SIG-M5 treated with dmso at 0.1 percent for 504 hours (cell line): ENCODE measurements around the gene PRODH2.
A peak's percentile ranks its signal among the peaks of the same experiment; 100 is the strongest.
"Not testable (repeated sequence)": the region's sequence is repeated elsewhere in the genome, so short reads cannot be mapped to it uniquely, and the experiment has no call there.

Experiments
- DNase-seq: peaks from one replicate; lab custom pipeline; 2025; ENCODE audit not compliant: unreplicated experiment; lab: John Stamatoyannopoulos, UW

The PRODH2 gene

GRCh38 chr19:35843676-35844481, 31.2 kb upstream of the PRODH2 start:
- DNase-seq = no peak

DNA sequence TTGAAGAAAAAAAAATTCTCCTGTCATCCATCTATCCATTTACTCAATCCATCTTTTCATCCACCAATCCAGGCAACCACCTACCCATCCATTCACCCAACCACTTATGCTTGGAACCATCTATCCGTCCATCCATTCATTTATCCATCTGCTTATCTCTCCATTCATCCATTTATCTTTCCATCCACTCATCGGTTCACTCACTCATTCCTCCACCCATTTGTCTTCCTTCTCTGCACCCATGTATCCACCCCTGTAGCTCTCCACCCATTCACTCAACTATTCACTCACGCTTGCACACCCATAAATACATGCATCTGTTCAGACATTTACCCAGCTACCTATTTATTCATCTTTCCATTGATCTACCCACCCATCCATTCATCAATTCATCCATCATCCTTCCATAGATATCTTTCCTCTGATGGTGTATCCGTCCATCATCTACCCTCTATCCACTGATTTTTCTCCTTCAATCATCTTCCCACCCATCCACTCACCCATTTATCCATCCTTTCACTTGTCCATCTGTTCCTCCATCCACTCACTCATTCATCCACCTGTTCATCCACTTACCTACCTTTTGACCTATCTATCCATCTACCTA, 30.1 kb upstream of the PRODH2 start:
- no peak for DNase-seq

GRCh38 chr19:35841961-35842595, 29.4 kb upstream of the PRODH2 start:
- DNase-seq = no peak

- not testable (repeated sequence) for DNase-seq
These were observed 23.5 kb upstream of the PRODH2 start for GRCh38 chr19:35836096-35836495.

GRCh38 chr19:35833972-35834371, 21.3 kb upstream of the PRODH2 start:
- DNase-seq = no peak

- DNase-seq = no peak
These were observed 19.4 kb upstream of the PRODH2 start for GRCh38 chr19:35832054-35832453.

GRCh38 chr19:35830986-35831385, 18.3 kb upstream of the PRODH2 start:
- no peak for DNase-seq

- peak; percentile 27 for DNase-seq
These were observed 16.2 kb upstream of the PRODH2 start for GRCh38 chr19:35828692-35829301.

DNA sequence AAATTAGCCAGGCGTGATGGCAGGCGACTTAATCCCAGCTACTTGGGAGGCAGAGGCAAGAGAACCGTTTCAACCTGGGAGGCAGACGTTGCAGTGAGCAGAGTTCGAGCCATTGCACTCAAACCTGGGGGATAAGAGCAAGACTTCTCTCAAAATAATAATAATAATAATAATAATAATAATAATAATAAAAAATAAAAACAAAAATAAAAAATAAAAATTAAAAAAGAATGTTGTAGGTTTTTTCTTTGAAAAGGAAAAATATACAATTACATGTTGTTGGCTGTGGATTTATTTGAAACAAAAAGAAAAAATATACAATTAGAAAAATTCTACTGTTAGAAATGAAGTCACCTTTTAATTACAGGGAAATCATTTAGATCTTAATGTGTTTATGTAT, 11.5 kb upstream of the PRODH2 start:
- DNase-seq = no peak

DNA sequence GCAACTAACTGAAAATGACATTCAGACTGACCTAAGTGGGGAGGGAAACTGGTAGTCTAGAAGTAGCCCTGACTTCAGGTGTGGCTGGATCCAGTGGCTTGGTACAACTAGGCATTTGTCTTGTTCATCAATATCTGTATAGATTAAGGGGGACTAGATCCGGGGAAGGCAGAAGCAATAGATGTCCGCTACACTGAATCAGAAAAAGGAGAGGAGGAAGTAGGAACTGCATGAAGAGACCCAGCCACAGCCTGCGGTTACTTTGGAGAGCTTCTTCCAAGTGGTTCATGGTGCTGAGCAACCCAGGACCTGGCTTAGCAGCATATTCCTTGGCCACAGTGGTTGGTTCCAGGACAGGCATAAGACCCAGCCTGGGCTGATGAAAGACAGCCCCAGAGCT, 9.9 kb upstream of the PRODH2 start:
- peak; percentile 76 for DNase-seq

GRCh38 chr19:35818445-35818844, 5.8 kb upstream of the PRODH2 start:
- DNase-seq = no peak

GRCh38 chr19:35816846-35817245, 4.2 kb upstream of the PRODH2 start:
- DNase-seq = no peak

- no peak for DNase-seq
These were observed 3.6 kb upstream of the PRODH2 start for GRCh38 chr19:35816262-35816661.

DNA sequence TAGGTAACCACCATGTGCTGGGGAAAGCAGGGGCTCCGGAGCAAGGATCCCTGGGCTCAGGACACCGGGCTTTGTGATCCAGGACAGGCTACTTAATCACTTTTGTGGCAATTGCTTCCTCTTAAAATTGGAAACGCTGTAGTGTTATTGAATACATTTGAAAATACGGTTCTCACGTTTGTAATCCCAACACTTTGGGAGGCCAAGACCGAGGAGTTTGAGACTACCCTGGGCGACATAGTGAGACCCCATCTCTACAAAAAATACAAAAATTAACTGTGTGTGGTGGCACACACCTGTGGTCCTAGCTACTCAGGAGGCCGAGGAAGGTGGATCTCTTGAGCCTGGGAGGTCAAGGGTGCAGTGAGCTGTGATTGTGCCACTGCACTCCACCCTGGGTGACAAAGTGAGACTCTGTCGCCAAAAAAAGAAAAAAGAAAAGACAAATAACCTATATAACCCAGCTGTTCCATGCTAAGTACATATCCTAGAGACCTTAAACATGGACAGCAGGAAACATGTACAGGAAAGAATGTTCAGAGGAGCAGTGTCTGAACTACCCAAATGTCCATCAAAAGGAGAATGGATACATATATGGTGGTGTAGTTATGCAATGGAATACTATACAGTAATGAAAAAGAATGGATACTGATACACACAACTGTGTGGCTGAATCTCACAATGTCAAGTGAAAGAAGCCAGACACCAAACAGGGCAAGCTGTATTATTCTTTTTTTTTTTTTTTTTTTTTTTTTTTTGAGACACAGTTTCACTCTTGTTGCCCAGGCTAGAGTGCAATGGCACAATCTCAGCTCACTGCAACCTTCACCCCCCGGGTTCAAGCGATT, 622 bp upstream of the PRODH2 start:
- DNase-seq = no peak

- no peak for DNase-seq
These were observed 1.1 kb downstream of the PRODH2 start for GRCh38 chr19:35811317-35812219.

- no peak for DNase-seq
These were observed 5.0 kb downstream of the PRODH2 start for GRCh38 chr19:35807633-35808032.

DNA sequence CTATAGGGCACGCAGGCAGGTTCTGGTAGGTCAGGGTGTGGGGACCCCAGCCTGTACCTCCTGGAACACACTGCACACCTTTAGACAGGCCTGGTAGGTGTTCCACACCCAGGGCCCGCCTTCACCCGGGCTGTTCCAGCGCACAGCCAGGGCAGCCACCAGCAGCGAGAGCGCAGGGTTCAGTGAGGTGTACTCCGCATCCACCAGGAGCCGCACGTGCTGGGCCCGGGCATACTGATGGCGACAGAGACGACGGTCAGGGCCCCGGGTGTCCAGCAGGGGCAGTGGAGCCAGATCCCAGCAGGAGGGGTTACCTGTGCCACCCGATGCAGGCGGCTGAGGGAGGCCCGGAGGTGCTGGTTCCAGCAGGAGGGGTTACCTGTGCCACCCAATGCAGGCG, 6.0 kb downstream of the PRODH2 start:
- no peak for DNase-seq

DNA sequence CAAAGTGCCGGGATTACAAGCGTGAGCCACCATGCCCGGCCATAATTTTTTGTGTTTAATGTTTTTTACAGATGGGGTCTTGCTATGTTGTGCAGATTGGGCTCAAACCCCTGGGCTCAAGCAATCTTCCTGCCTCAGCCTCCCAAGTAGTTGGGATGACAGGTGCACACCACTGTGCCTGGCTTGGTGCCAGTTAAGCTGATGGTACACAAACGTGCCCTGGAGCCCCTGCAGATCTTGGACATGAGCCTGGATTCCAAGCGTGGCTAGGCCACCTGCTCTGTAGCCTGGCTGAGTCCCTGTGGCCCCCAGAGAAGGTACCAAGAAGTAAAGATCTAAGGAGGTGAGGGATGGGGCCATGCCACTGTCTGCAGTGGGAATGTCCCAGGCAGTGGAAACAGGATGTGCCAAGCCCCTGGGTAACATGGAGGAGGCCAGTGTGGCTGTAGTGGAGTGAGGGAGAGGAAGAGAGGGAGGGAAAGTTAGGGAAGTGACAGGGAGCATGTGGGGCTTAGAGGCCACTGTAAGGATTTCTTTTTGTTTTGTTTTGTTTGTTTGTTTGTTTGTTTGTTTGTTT, 7.0 kb downstream of the PRODH2 start:
- no peak for DNase-seq

GRCh38 chr19:35801828-35802227, 10.8 kb downstream of the PRODH2 start:
- no peak for DNase-seq

- no peak for DNase-seq
These were observed 15.0 kb downstream of the PRODH2 start for GRCh38 chr19:35797663-35798062.
